ENCODE data around the gene CNPY1. TPM values are rescaled to one million over a fixed set of nuclear protein-coding genes. Genes with fewer than 3 reads are reported as not detected.

CNPY1 gene
- total and polyA plus RNA-seq, 8 donors, result 0.18 TPM; not detected in 7

DNA sequence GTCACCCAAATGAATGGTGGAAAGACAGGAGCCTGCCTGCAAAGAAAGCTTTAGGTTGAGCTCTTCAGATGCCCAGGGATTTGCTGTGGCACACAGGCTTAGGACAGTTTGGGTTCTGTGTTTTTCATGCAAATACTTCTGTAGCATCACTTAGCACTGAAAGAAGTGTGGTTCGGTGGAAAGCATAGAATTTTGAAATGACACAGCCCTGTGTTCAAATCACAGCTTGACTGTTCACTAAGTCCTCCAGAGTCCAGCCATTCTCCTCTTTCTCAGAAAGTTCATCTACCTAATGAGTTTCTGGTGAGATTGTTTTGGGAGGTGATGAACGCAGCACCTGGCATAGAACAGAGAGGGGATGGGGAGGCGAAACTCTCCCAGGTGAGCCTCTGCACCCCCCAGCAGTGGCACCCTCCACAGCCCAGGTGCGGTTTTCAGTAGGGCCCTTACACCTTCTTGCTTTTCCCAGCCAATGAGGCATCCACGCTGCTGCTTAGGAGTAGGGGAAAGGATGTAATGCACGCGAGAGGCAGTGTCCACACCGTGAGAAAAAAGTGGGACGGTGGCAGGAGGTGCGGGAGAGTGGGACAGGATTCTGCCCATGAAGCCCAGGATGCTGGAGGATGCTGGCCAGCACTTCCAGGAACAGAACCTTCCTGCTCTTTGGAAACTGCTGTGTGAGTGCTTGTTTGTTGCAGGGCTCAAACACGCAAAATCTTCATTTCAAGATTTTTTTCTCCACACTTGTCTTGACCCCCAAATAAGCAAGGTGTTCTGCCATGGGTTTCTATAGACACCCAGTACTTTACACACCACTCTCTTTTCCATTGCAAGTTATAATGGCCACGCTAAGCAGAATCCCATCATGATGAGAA, 76.8 kb downstream of the CNPY1 start:
- 6 to 14% (median 10%) methylated on average over 12 of the region's 12 CpGs for WGBS, 5 donors
- Histone ChIP-seq H3K4me3 (no peak overlapping the region), H3K9me3 (no peaks in the 10 kb centered on the region), H3K27ac (no peak overlapping the region), H3K4me1 (peaks cover 23 to 41% (median 29%) of the 10 kb centered on the region in 4 donors), H3K27me3 (peaks cover 41 to 100% (median 97%) of the 10 kb centered on the region in 3 donors), H3K36me3 (no peaks in the 10 kb centered on the region)
- no peak for DNase-seq
- TF ChIP-seq POLR2AphosphoS5 (IDR thresholded peaks at IDR 0.05), result no peak
- intact Hi-C loops (cut with DNase I; ENCODE audit: low total_unique reads), result no loop called here

DNA sequence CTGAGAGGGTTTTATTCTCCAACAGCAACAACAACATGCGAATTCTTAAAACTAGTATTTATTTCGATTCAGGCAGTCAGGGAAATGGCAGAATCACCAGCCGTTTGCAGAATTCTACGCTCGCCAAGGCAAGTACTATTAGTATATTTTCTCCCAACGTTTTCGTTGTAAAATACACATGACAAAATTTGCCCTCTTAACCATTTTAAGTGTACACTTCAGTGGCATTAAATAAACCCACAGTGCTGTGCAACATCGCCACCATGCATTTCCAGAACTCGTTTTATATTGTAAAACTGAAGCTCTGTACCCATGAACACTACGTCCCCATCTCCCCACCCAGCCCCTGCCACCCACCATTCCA, 77.6 kb downstream of the CNPY1 start:
- H3K27ac ChIP-seq, result no peak overlapping the region
- TF ChIP-seq, protein P1, sequence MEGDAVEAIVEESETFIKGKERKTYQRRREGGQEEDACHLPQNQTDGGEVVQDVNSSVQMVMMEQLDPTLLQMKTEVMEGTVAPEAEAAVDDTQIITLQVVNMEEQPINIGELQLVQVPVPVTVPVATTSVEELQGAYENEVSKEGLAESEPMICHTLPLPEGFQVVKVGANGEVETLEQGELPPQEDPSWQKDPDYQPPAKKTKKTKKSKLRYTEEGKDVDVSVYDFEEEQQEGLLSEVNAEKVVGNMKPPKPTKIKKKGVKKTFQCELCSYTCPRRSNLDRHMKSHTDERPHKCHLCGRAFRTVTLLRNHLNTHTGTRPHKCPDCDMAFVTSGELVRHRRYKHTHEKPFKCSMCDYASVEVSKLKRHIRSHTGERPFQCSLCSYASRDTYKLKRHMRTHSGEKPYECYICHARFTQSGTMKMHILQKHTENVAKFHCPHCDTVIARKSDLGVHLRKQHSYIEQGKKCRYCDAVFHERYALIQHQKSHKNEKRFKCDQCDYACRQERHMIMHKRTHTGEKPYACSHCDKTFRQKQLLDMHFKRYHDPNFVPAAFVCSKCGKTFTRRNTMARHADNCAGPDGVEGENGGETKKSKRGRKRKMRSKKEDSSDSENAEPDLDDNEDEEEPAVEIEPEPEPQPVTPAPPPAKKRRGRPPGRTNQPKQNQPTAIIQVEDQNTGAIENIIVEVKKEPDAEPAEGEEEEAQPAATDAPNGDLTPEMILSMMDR (IDR thresholded peaks at IDR 0.05), result no peak
- no peak for TF ChIP-seq POLR2AphosphoS5 (IDR thresholded peaks at IDR 0.05)
- no peak for TF ChIP-seq EP300 (IDR thresholded peaks at IDR 0.05)
- TF ChIP-seq POLR2A (IDR thresholded peaks at IDR 0.05), result no peak
- H3K4me1 ChIP-seq, result peaks cover 23 to 41% (median 29%) of the 10 kb centered on the region in 4 donors
- intact Hi-C loops (cut with DNase I; ENCODE audit: low total_unique reads), result no loop called here
- peak overlapping the region in 1 of 4 donors; percentile 39 for H3K4me3 ChIP-seq
- H3K9me3 ChIP-seq, result no peaks in the 10 kb centered on the region
- H3K36me3 ChIP-seq, result no peaks in the 10 kb centered on the region
- H3K27me3 ChIP-seq, result peaks cover 44 to 100% (median 97%) of the 10 kb centered on the region in 3 donors
- WGBS, 5 donors, result 6 to 19% (median 13%) methylated on average over 10 of the region's 10 CpGs
- no peak for DNase-seq

DNA sequence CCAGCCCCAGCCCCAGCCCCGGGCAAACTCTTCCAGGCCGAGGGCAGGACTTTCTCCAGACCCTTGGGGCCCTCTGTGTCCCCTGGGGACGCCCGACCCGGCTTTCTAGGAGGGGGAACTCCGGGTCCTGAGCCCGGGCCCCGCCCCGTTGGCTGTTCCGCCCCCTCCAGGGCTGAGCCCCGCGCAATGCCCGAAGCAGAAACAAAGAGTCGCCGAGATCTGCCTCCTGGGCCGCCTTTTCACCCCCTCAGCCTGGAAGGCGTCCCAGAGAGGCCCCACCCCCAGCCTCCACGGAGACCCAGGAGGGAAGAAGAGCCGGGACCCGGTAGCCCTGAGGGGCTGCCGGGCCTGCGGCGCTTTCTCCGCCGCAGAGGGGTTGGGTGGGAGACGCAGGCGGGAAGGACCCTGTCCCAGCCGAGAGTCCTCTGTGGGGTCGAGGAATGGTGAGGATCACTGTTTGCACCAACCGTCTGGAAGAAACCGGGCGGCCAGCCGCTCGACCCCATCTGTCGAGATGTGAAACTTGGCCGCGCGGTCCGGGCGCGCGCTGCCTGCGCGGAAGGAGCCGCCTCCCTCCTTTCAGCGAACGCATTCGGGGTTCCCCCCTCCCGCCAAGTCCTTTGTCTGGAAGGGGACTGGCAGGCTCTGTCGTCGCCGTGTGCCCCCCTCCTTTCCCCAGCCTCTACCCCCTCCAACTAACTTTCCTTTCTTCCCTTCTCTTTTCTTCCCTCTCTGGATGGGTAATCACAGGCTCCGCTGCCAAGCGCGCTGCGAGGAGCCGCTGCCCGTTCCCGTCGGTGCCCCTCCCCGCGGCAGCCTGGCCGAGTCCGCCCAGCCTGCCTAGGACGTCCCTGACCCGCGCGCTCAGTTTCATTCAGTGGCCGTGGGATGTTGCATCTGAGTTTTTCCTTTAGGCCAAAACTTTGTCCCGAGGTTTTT, 78.2 kb downstream of the CNPY1 start:
- 3 to 5% (median 4%) methylated on average over 57 to 70 of the region's 70 CpGs for WGBS, 5 donors
- H3K36me3 ChIP-seq, result no peaks in the 10 kb centered on the region
- peaks cover 23 to 41% (median 29%) of the 10 kb centered on the region in 4 donors for H3K4me1 ChIP-seq
- intact Hi-C loops (cut with DNase I; ENCODE audit: low total_unique reads), result no loop called here
- no peak overlapping the region for H3K27ac ChIP-seq
- H3K4me3 ChIP-seq, result peak overlapping the region; percentile 0 to 39 (median 16)
- no peak for DNase-seq
- TF ChIP-seq POLR2A (IDR thresholded peaks at IDR 0.05), result no peak
- no peak for TF ChIP-seq EP300 (IDR thresholded peaks at IDR 0.05)
- TF ChIP-seq, protein P1 (IDR thresholded peaks at IDR 0.05), result no peak
- no peak for TF ChIP-seq POLR2AphosphoS5 (IDR thresholded peaks at IDR 0.05)
- no peaks in the 10 kb centered on the region for H3K9me3 ChIP-seq
- H3K27me3 ChIP-seq, result peaks cover 49 to 100% (median 97%) of the 10 kb centered on the region in 3 donors

DNA sequence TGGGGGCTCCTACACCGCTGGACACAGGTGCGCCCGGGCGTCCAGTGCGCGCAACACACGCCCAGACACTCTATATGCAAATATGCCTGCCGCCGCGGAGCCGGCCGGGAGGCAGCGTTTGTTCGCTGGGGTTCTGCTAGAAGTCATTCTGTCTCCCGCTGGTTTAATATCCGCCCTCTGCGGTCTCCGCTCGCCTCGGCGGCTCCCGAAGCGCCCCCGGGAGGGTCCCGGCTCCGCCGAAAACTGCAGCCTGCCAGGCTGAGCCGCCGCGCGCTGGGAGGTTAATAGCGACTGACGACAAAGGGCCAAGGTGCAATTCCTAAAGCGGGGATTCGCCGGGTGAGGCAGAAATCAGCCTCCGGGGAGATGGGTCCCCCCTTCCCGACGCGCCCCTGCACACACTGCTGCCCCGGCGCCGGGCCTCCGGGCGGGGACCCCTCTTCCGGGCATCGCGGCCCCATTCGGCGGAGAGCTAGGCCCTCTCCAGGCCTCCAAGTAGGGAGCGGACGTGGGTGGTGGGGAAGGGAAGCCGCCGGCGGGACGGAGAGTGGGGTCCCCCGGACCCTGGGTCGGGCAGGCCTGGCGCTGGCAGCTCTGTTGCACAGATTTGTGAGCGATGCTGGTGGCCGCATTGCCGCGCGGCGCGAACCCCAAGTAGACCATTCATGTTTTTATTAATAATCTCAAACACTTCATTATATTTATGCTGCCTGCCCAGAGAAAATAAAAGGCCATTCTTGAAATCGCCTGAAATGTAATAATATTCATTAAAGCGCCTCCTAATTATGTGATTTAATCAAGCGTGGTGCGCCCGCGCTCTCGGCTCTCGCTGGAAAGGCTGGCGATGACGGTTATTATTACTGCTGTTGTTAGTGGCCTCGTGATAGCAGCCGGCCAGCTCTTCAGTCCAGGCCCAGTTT, 79.3 kb downstream of the CNPY1 start:
- no peaks in the 10 kb centered on the region for H3K36me3 ChIP-seq
- DNase-seq, result peak in 1 of 2 donors; percentile 48
- no peaks in the 10 kb centered on the region for H3K9me3 ChIP-seq
- no peak for TF ChIP-seq EP300 (IDR thresholded peaks at IDR 0.05)
- TF ChIP-seq POLR2A (IDR thresholded peaks at IDR 0.05), result no peak
- intact Hi-C loops (cut with DNase I; ENCODE audit: low total_unique reads), result no loop called here
- WGBS, 5 donors, result 3 to 7% (median 6%) methylated on average over 55 to 78 of the region's 78 CpGs
- peaks cover 59 to 100% (median 100%) of the 10 kb centered on the region in 3 donors for H3K27me3 ChIP-seq
- H3K4me1 ChIP-seq, result peaks cover 23 to 41% (median 29%) of the 10 kb centered on the region in 4 donors
- H3K27ac ChIP-seq, result no peak overlapping the region
- peak overlapping the region in 2 of 4 donors; percentile 15 to 27 for H3K4me3 ChIP-seq

Data from stomach (tissue), 9 donors.